K562 (cell line): ENCODE results near the gene RBM34. TPM values are rescaled to one million over a fixed set of nuclear protein-coding genes. Genes with fewer than 3 reads are reported as not detected.

ENCODE experiments used
- ATAC-seq: fragments of 200-7000 bp; cut with Tn5 transposase; 3 replicates; pipeline ENCODE4 v1.9.1; 2020; ENCODE audit warnings: moderate library complexity
- BruUV-seq: library from RNA; stranded (reverse); fragments of 400-500 nt; replicated peaks from 2 replicates; lab custom pipeline; 2021; lab: Mats Ljungman, UMichigan
- CTCF ChIA-PET: fragments of 300-600 bp; formaldehyde crosslinking; extraction: SDS; loops from one replicate; lab custom pipeline; 2021; ENCODE audit warnings: low intra/inter-chr PET ratio; lab: Yijun Ruan, JAX
- POLR2A ChIA-PET: fragments of 300-600, 350-650 bp; sonication (Branson Sonifier 250); formaldehyde crosslinking; extraction: SDS; loops from one replicate; lab custom pipeline; 2021; ENCODE audit warnings: antibody characterized with exemption, inconsistent platforms; lab: Yijun Ruan, JAX
- DNase-seq, 4 experiments: peaks; one replicate each; pipeline versions ENCODE4 v3.0.0 to v3.0.0-alpha.2; 2011 to 2018; ENCODE audit warnings: low spot score in 3 of 4, mixed read lengths in 3 of 4; ENCODE audit errors: extremely low read depth in 1 of 4
- FAIRE-seq: peaks from 2 replicates; lab custom pipeline; 2011; peaks lifted over from hg19 to GRCh38; lab: Jason Lieb, UNC
- H2AFZ ChIP-seq: 2 replicates; pipeline ENCODE4 v1.6.0; 2011; ENCODE audit warnings: low read depth, low read length, control low read depth, inconsistent platforms
- H3K27ac ChIP-seq: fragments of 200-600 bp; 3 replicates; pipeline ENCODE4 v1.8.0; 2011; ENCODE audit warnings: low read depth, mild to moderate bottlenecking, control low read depth, inconsistent platforms, low read length, moderate library complexity, mixed read lengths; ENCODE audit errors: extremely low read depth
- H3K27me3 ChIP-seq, 2 experiments: fragments of 300-600 bp in 1 of 2; 2 replicates in 1 of 2; 3 replicates in 1 of 2; pipeline versions ENCODE4 v1.6.0 to v1.8.0; 2011; ENCODE audit warnings: inconsistent platforms in 2 of 2, low read length in 2 of 2, mild to moderate bottlenecking in 1 of 2, mixed read lengths in 1 of 2, moderate library complexity in 1 of 2; ENCODE audit not compliant: control insufficient read depth in 2 of 2, insufficient read depth in 2 of 2
- H3K36me3 ChIP-seq: fragments of 300-600 bp; 3 replicates; pipeline ENCODE4 v1.8.0; 2011; ENCODE audit warnings: mild to moderate bottlenecking, low read length, inconsistent platforms; ENCODE audit not compliant: control insufficient read depth, insufficient read depth
- H3K4me1 ChIP-seq, 2 experiments: fragments of 200-600 bp in 1 of 2; replicated peaks in 1 of 2; 2 replicates in 1 of 2; 3 replicates in 1 of 2; pipeline versions ENCODE4 v1.5.1 to v1.8.0; 2011; ENCODE audit warnings: inconsistent platforms in 2 of 2, low read length in 2 of 2, mild to moderate bottlenecking in 1 of 2, mixed read lengths in 1 of 2, moderate library complexity in 1 of 2; ENCODE audit not compliant: control insufficient read depth in 2 of 2, insufficient read depth in 2 of 2
- H3K4me2 ChIP-seq: 2 replicates; pipeline ENCODE4 v1.6.1; 2011; ENCODE audit warnings: low read length, control low read depth, inconsistent platforms, mixed read lengths; ENCODE audit not compliant: insufficient read depth
- H3K4me3 ChIP-seq: fragments of 200-600 bp; sonication (generic), shearing (Covaris generic); 2 replicates; pipeline ENCODE4 v1.5.1; 2016; ENCODE audit warnings: control low read depth, inconsistent platforms
- H3K79me2 ChIP-seq: fragments of 200-600 bp; 3 replicates; pipeline ENCODE4 v1.8.0; 2011; ENCODE audit warnings: low read length, inconsistent platforms; ENCODE audit not compliant: control insufficient read depth, insufficient read depth
- H3K9ac ChIP-seq, 2 experiments: 2 replicates each; pipeline versions ENCODE4 v1.6.0 to v1.6.1; 2011; ENCODE audit warnings: low read depth in 2 of 2, low read length in 2 of 2, control low read depth in 1 of 2, inconsistent platforms in 1 of 2, mild to moderate bottlenecking in 1 of 2, mixed read lengths in 1 of 2; ENCODE audit not compliant: insufficient read depth in 1 of 2
- H3K9me1 ChIP-seq: one replicate; pipeline ENCODE4 v1.6.0; 2011; ENCODE audit warnings: inconsistent platforms, mild to moderate bottlenecking, low read length, moderate library complexity; ENCODE audit not compliant: control insufficient read depth, insufficient read depth
- H3K9me3 ChIP-seq: replicated peaks from 2 replicates; pipeline ENCODE4 v1.5.1; 2011; ENCODE audit warnings: low read depth, low read length, inconsistent platforms; ENCODE audit not compliant: control insufficient read depth, insufficient read depth
- H4K20me1 ChIP-seq: replicated peaks from 2 replicates; pipeline ENCODE4 v1.6.1; 2011; ENCODE audit warnings: low read length, inconsistent platforms, mixed read lengths; ENCODE audit not compliant: control insufficient read depth, insufficient read depth
- COPS2 ChIP-seq: fragments of 450-650 bp; conservative IDR thresholded peaks from 2 replicates; pipeline ENCODE4 v1.6.1; 2016; ENCODE audit warnings: mild to moderate bottlenecking, moderate library complexity
- SIN3B ChIP-seq: fragments of 450-650 bp; IDR thresholded peaks from 2 replicates; pipeline ENCODE4 v1.6.1; 2017; ENCODE audit warnings: low read depth, mild to moderate bottlenecking, moderate library complexity
- XRCC5 ChIP-seq: fragments of 200-400 bp; formaldehyde crosslinking; IDR thresholded peaks from 2 replicates; pipeline ENCODE4 v1.6.1; 2017; ENCODE audit warnings: low read depth, mild to moderate bottlenecking, low read length
- ZBTB8A ChIP-seq: fragments of 450-650 bp; IDR thresholded peaks from 2 replicates; pipeline ENCODE4 v1.6.1; 2018; ENCODE audit warnings: mild to moderate bottlenecking, moderate library complexity; ENCODE audit not compliant: partially characterized antibody
- ZFP1 ChIP-seq: fragments of 450-650 bp; formaldehyde crosslinking; IDR thresholded peaks from 2 replicates; pipeline ENCODE4 v1.4.0; 2020; ENCODE audit warnings: mild to moderate bottlenecking, mixed read lengths
- ZNF324 ChIP-seq: fragments of 250-450 bp; sonication (Bioruptor Pico); IDR thresholded peaks from 2 replicates; pipeline ENCODE4 v1.4.0; 2020; ENCODE audit warnings: mild to moderate bottlenecking
- WGBS: fragments of 100-300 bp; shearing (Covaris generic); methylation state at CpG from one replicate; pipeline ENCODE4 v1.1.6; 2016; ENCODE audit warnings: low coverage, mixed read lengths; ENCODE audit not compliant: insufficient coverage; ENCODE audit errors: missing lambda C conversion rate; 5-methylcytosine and 5-hydroxymethylcytosine counted together
- in situ Hi-C: fragments of 300-500 bp; cut with MboI; formaldehyde crosslinking; loops from 4 replicates; pipeline ENCODE4 v1.15.0; 2018; ENCODE audit warnings: inconsistent platforms, mixed read lengths
- intact Hi-C: fragments of 100-400 bp; cut with micrococcal nuclease; formaldehyde crosslinking; loops from 2 replicates; pipeline ENCODE4 v1.14.2; 2022
- polyA plus RNA-seq, 8 experiments: library from polyadenylated mRNA; depleted of rRNA in 4 of 8; stranded (reverse) in 5 of 8; unstranded in 3 of 8; fragments of >200 nt; fragmentation: Nextera tagmentation in 2 of 8; fragmentation: Illumina TruSeq in 1 of 8; extraction: Ambion mirVana in 2 of 8; extraction: Trizol in 1 of 8; gene quantifications; 2 replicates each; pipeline versions ENCODE4 v1.2.1 to v1.2.3, GENCODE V29; 2011 to 2014; ENCODE audit warnings: inconsistent platforms in 1 of 8, missing spikeins in 1 of 8
- total RNA-seq, 7 experiments: library from RNA; depleted of rRNA in 6 of 7; stranded (reverse); fragments of >200 nt in 6 of 7; fragmentation: Illumina TruSeq in 2 of 7; extraction: Trizol in 2 of 7; gene quantifications; 2 replicates each; pipeline versions ENCODE4 v1.2.1 to v1.2.3, GENCODE V29; 2011 to 2021; ENCODE audit warnings: low replicate concordance in 1 of 7
- TF ChIP-seq, protein P1 (sequence below), 2 experiments: fragments of 150-350 bp in 1 of 2; IDR thresholded peaks; 2 replicates each; pipeline ENCODE4 v1.6.1; 2012 to 2016; ENCODE audit warnings: low read depth in 2 of 2, low read length in 2 of 2, mild to moderate bottlenecking in 1 of 2, moderate library complexity in 1 of 2
- TF ChIP-seq, protein P2 (sequence below): IDR thresholded peaks from 2 replicates; pipeline ENCODE4 v1.6.1; 2011; ENCODE audit not compliant: insufficient read length; ENCODE audit errors: extremely low read depth
- TF ChIP-seq, protein P3 (sequence below): IDR thresholded peaks from 2 replicates; pipeline ENCODE4 v1.6.1; 2011; ENCODE audit warnings: borderline replicate concordance, low read depth, mild to moderate bottlenecking, moderate library complexity, low read length; ENCODE audit not compliant: insufficient read depth, poor library complexity, severe bottlenecking
- TF ChIP-seq, protein P4 (sequence below), 2 experiments: fragments of 450-650 bp in 1 of 2; sonication (generic) in 1 of 2; formaldehyde crosslinking in 1 of 2; IDR thresholded peaks in 1 of 2; conservative IDR thresholded peaks in 1 of 2; 2 replicates each; pipeline versions ENCODE4 v1.6.1 to v1.8.1; 2016 to 2023; ENCODE audit warnings: mild to moderate bottlenecking in 2 of 2, moderate library complexity in 2 of 2, inconsistent platforms in 1 of 2, missing genetic modification reagents in 1 of 2
- TF ChIP-seq, protein P5 (sequence below): sonication (generic); formaldehyde crosslinking; IDR thresholded peaks from 2 replicates; pipeline ENCODE4 v1.9.0; 2022; ENCODE audit warnings: mild to moderate bottlenecking, missing genetic modification reagents

Gene RBM34
- total and polyA plus RNA-seq, 9 of the 15 experiments (the other 6 are each of a cell fraction or from before 2014, with no cell fraction given): 64.0 to 178 (median 124) TPM

DNA sequence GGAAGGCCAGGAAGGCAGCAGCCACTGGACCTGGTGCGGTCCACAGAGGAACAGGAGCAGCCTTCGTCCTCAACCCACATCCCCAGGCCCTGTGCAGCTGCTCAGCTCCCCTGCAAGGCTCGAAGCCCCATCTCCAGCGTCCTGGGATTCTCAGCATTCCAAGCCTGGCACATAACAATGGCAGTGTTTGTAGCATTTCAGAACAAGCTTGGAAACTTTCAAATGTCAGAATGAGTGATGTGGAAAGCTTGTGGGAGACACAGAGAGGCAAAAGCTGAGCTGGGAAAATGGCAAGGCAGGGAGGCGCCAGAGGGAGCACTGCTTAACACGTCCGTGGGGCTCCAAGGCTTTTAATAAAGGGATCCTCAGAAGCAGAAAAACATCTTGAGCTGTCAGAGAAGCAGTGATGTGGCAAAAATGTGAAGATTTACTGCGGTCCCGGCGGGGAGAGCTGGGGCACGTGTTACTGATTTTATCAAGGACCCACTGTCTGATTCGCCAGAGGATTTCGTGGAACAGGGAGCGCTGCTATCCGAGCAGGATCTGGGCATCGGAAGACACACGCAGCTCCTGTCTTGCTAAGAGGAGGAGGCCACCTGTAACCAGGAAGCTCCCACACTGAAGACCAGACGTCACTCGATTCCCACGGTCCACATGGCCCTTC is 70.5 kb downstream of the RBM34 start:
- Histone ChIP-seq H3K9me3 (0 out of 2 replicates have a peak, but pooled peaks cover 2% of the 10 kb centered on the region), H3K4me1 (peaks cover 14 to 18% of the 10 kb centered on the region in 2 experiments), H3K36me3 (no peaks in the 10 kb centered on the region), H3K9me1 (no peaks in the 10 kb centered on the region), H3K27me3 (no peaks in the 10 kb centered on the region), H3K79me2 (no peaks in the 10 kb centered on the region), H4K20me1 (no peaks in the 10 kb centered on the region), H3K27ac (no peak overlapping the region), H2AFZ (peak overlapping the region; percentile 81), H3K4me2 (peak overlapping the region; percentile 70), H3K9ac (peak overlapping the region; percentile 21 to 87; a peak in 3 of 4 replicates), H3K4me3 (no peak overlapping the region)
- no TSS peak for BruUV-seq
- 13% methylated on average over 20 of the region's 20 CpGs for WGBS
- intact Hi-C loops (loop anchor here (5.0 kb wide), 6 partner anchors 162 to 978 kb away; partner anchors contain the start of gene COA6), in situ Hi-C loops (loop anchor here (5.0 to 10.0 kb wide), 5 partner anchors 324 to 966 kb away; no protein-coding TSS in a partner anchor)
- ATAC-seq (peak; percentile 46), DNase-seq (peak in 1 of 4 experiments; percentile 66), FAIRE-seq (peak; percentile 40)
- POLR2A ChIA-PET: interaction anchor here (0.6 to 1.7 kb wide), 12 partner anchors 11 to 966 kb away, joined by 3 to 6 read pairs (median 3); partner anchors contain the start of gene IRF2BP2
- CTCF ChIA-PET: interaction anchor here (0.6 to 0.7 kb wide), 2 partner anchors 39 to 641 kb away, joined by 3 to 5 read pairs; no protein-coding TSS in a partner anchor
- TF ChIP-seq, protein P1, sequence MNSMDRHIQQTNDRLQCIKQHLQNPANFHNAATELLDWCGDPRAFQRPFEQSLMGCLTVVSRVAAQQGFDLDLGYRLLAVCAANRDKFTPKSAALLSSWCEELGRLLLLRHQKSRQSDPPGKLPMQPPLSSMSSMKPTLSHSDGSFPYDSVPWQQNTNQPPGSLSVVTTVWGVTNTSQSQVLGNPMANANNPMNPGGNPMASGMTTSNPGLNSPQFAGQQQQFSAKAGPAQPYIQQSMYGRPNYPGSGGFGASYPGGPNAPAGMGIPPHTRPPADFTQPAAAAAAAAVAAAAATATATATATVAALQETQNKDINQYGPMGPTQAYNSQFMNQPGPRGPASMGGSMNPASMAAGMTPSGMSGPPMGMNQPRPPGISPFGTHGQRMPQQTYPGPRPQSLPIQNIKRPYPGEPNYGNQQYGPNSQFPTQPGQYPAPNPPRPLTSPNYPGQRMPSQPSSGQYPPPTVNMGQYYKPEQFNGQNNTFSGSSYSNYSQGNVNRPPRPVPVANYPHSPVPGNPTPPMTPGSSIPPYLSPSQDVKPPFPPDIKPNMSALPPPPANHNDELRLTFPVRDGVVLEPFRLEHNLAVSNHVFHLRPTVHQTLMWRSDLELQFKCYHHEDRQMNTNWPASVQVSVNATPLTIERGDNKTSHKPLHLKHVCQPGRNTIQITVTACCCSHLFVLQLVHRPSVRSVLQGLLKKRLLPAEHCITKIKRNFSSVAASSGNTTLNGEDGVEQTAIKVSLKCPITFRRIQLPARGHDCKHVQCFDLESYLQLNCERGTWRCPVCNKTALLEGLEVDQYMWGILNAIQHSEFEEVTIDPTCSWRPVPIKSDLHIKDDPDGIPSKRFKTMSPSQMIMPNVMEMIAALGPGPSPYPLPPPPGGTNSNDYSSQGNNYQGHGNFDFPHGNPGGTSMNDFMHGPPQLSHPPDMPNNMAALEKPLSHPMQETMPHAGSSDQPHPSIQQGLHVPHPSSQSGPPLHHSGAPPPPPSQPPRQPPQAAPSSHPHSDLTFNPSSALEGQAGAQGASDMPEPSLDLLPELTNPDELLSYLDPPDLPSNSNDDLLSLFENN (IDR thresholded peaks at IDR 0.05; ENCODE audit: low read depth in 2 of 2, low read length in 2 of 2): no peak
- TF ChIP-seq ZNF324 (no peak), COPS2 (no peak), ZBTB8A (no peak), ZFP1 (CRISPR knock-in tag) (no peak), XRCC5 (no peak), SIN3B (no peak)
- TF ChIP-seq, protein P2, sequence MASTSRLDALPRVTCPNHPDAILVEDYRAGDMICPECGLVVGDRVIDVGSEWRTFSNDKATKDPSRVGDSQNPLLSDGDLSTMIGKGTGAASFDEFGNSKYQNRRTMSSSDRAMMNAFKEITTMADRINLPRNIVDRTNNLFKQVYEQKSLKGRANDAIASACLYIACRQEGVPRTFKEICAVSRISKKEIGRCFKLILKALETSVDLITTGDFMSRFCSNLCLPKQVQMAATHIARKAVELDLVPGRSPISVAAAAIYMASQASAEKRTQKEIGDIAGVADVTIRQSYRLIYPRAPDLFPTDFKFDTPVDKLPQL: no peak
- TF ChIP-seq, protein P3, sequence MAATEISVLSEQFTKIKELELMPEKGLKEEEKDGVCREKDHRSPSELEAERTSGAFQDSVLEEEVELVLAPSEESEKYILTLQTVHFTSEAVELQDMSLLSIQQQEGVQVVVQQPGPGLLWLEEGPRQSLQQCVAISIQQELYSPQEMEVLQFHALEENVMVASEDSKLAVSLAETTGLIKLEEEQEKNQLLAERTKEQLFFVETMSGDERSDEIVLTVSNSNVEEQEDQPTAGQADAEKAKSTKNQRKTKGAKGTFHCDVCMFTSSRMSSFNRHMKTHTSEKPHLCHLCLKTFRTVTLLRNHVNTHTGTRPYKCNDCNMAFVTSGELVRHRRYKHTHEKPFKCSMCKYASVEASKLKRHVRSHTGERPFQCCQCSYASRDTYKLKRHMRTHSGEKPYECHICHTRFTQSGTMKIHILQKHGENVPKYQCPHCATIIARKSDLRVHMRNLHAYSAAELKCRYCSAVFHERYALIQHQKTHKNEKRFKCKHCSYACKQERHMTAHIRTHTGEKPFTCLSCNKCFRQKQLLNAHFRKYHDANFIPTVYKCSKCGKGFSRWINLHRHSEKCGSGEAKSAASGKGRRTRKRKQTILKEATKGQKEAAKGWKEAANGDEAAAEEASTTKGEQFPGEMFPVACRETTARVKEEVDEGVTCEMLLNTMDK: no peak
- TF ChIP-seq, protein P4, sequence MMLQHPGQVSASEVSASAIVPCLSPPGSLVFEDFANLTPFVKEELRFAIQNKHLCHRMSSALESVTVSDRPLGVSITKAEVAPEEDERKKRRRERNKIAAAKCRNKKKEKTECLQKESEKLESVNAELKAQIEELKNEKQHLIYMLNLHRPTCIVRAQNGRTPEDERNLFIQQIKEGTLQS (IDR thresholded peaks at IDR 0.05): no peak
- TF ChIP-seq, protein P4 (CRISPR knock-in tag; conservative IDR thresholded peaks at IDR 0.05): no peak
- TF ChIP-seq, protein P5, sequence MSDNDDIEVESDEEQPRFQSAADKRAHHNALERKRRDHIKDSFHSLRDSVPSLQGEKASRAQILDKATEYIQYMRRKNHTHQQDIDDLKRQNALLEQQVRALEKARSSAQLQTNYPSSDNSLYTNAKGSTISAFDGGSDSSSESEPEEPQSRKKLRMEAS (CRISPR knock-in tag): peak; percentile 75
